Colonic mucosa (tissue), 4 donors: ENCODE results near the gene ACOX1. TPM values are rescaled to one million over a fixed set of nuclear protein-coding genes. Genes with fewer than 3 reads are reported as not detected.

Source experiments
- DNase-seq: peaks from one replicate; pipeline ENCODE4 v3.0.0-alpha.2; 2020
- H3K27ac ChIP-seq: fragments of 200-600 bp; one replicate; pipeline ENCODE4 v1.8.0; 2021
- H3K27me3 ChIP-seq: fragments of 200-600 bp; one replicate; pipeline ENCODE4 v1.8.0; 2021
- H3K36me3 ChIP-seq: fragments of 200-600 bp; one replicate; pipeline ENCODE4 v1.8.0; 2021
- H3K4me1 ChIP-seq: fragments of 200-600 bp; one replicate; pipeline ENCODE4 v1.8.0; 2021; ENCODE audit warnings: mild to moderate bottlenecking
- H3K4me3 ChIP-seq: fragments of 200-600 bp; one replicate; pipeline ENCODE4 v1.8.0; 2021
- H3K9ac ChIP-seq, 2 donors: one replicate each; pipeline ENCODE4 v1.7.0; 2013; ENCODE audit warnings: control low read depth in 2 of 2, low read depth in 2 of 2, low read length in 2 of 2
- H3K9me3 ChIP-seq: fragments of 200-600 bp; one replicate; pipeline ENCODE4 v1.8.0; 2021
- intact Hi-C: fragments of 100-400 bp; cut with DNase I; formaldehyde crosslinking; loops from one replicate; pipeline ENCODE4 v1.14.1; 2022
- total RNA-seq, 2 donors: library from RNA; stranded (reverse); fragmentation: NEBNext Ultra II Directional in 1 of 2; extraction: Animal tissue kit (Norgen Biotek cat#: 25700) in 1 of 2; gene quantifications; one replicate each; pipeline ENCODE4 v1.2.1, GENCODE V29; 2021
- TF ChIP-seq, protein P1 (sequence below): fragments of 200-600 bp; IDR thresholded peaks from one replicate; pipeline ENCODE4 v1.8.0; 2022; ENCODE audit warnings: antibody characterized with exemption, mild to moderate bottlenecking
- donor health status: healthy.
- donor health status: DM: no; HTN: no; CAD: no.
- donor health status: DM: no; HTN: no; CAD: no.

ACOX1 gene
- total RNA-seq, 2 donors from 2014 or later: 110 to 136 TPM

DNA sequence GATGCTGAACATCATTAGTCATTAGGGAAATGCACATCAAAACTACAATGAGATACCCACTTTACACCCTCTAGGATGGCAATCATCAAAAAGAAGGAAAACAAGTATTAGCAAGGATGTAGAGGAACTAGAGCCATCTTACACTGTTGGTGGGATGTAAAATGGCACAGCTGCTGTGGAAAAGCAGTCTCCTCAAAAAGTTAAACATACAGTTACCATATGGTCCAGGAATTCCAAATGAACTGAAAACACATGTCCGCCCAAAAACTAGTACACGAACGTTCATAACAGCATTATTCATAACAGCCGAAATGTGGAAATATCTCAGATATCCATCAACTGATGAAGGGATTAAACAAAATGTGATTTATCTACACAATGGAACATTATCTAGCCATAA lies 45.2 kb downstream of the ACOX1 start:
- Histone ChIP-seq H3K9me3 (no peaks in the 10 kb centered on the region), H3K9ac (no peak overlapping the region), H3K27me3 (no peaks in the 10 kb centered on the region), H3K4me3 (no peak overlapping the region), H3K27ac (no peak overlapping the region), H3K36me3 (no peaks in the 10 kb centered on the region), H3K4me1 (no peaks in the 10 kb centered on the region)
- DNase-seq: no peak
- TF ChIP-seq, protein P1, sequence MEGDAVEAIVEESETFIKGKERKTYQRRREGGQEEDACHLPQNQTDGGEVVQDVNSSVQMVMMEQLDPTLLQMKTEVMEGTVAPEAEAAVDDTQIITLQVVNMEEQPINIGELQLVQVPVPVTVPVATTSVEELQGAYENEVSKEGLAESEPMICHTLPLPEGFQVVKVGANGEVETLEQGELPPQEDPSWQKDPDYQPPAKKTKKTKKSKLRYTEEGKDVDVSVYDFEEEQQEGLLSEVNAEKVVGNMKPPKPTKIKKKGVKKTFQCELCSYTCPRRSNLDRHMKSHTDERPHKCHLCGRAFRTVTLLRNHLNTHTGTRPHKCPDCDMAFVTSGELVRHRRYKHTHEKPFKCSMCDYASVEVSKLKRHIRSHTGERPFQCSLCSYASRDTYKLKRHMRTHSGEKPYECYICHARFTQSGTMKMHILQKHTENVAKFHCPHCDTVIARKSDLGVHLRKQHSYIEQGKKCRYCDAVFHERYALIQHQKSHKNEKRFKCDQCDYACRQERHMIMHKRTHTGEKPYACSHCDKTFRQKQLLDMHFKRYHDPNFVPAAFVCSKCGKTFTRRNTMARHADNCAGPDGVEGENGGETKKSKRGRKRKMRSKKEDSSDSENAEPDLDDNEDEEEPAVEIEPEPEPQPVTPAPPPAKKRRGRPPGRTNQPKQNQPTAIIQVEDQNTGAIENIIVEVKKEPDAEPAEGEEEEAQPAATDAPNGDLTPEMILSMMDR: no peak
- intact Hi-C loops: no loop called here

DNA sequence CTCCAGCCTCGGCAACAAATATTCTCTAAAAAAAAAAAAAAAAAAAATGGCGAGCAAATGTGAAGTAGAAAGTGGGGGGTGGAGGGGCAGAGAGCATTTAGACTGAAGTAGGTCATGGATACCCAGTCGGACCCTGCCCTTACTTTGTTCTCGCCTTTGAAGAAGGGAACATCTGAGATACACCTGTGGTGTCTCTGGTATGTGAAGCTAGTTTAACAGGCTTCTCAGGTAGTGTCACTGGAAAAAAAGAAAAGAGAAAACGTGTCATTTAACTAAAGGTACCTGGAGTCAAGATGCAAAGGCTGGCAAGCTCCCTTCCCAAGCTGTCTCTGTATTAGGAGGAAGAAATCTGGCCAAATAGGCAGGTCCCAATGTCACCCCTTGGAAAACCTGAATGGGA lies 46.1 kb downstream of the ACOX1 start:
- TF ChIP-seq, protein P1: no peak
- H3K36me3 ChIP-seq: no peaks in the 10 kb centered on the region
- H3K9ac ChIP-seq: no peak overlapping the region
- no peaks in the 10 kb centered on the region for H3K9me3 ChIP-seq
- DNase-seq: no peak
- intact Hi-C loops: no loop called here
- no peaks in the 10 kb centered on the region for H3K4me1 ChIP-seq
- H3K27ac ChIP-seq: no peak overlapping the region
- H3K4me3 ChIP-seq: no peak overlapping the region
- H3K27me3 ChIP-seq: no peaks in the 10 kb centered on the region

DNA sequence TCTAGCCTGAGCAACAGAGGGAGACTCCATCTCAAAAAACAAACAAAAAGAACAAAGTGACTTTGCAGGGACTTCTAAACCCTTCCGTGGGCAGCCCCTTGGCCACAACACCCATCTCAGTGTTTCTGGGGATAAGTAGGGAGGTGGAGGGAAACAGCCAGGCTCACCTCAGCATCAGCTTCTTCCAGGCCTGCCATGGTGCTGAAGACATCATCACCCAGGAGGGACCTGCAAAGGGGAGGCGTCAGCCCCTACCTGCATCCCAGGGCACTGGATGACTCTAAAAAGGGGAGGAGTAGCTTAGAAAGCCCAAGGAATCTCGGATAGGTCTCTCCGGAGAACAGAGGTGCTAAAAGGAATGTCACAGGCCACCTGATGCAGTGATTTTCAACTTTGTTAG lies 47.9 kb downstream of the ACOX1 start:
- no peak overlapping the region for H3K27ac ChIP-seq
- DNase-seq: no peak
- no peak overlapping the region for H3K9ac ChIP-seq
- TF ChIP-seq, protein P1: no peak
- H3K9me3 ChIP-seq: no peaks in the 10 kb centered on the region
- intact Hi-C loops: no loop called here
- H3K27me3 ChIP-seq: no peaks in the 10 kb centered on the region
- H3K4me3 ChIP-seq: no peak overlapping the region
- no peaks in the 10 kb centered on the region for H3K36me3 ChIP-seq
- H3K4me1 ChIP-seq: no peaks in the 10 kb centered on the region

DNA sequence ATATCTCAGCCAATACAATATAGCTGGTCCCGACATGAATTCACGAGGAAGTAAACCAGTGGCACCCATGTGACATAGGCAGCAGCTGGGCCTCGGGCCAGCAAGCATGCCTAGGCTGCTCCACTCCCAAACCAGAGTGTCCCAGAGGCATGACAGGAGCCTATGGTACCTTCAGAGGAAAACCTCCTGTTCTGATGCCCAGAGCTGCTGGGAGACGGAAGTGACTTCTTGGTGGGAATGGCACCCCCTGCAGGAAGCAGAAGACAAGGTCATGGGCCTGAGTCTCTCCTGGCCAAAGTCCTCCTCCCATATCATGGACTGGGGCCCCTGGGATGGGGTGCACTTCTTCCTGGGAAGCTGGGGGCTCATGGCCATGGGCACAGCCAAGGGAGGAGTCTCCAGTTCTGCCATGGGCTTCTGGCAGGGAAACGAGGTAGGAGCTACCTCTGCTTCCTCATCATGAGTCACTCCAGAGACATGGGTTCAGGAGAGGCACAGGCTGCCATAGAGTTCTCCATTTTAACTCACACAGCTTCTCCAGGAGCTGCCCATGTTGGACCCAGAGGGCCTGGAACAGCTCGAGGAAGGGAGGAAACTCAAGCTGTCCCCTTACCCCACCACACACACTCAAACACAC lies 51.6 kb downstream of the ACOX1 start:
- intact Hi-C loops: no loop called here
- no peaks in the 10 kb centered on the region for H3K9me3 ChIP-seq
- no peaks in the 10 kb centered on the region for H3K36me3 ChIP-seq
- TF ChIP-seq, protein P1: peak; percentile 26
- H3K27ac ChIP-seq: no peak overlapping the region
- H3K27me3 ChIP-seq: no peaks in the 10 kb centered on the region
- no peak overlapping the region for H3K4me3 ChIP-seq
- H3K9ac ChIP-seq: no peak overlapping the region
- peak; percentile 38 for DNase-seq
- no peaks in the 10 kb centered on the region for H3K4me1 ChIP-seq

DNA sequence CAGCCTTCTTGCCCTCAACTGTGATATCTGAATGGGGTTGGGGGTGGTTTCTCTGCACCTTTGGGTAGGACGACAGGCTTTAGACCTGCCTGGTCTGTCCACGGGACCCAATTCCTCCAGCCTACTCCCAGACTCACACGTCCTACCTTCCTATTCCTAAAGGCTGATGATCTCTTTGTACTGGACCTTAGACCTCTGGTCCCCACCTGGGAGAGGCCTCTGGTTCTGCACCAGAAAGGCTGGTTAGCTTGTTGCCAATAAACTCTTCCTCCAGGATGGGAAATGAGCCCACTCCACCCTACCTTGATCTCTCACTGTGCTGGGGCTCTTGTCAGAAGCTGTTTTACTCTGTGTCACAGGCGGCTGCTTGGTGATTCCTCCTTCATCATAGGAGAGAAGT lies 52.5 kb downstream of the ACOX1 start:
- TF ChIP-seq, protein P1: no peak
- H3K9me3 ChIP-seq: no peaks in the 10 kb centered on the region
- H3K4me3 ChIP-seq: no peak overlapping the region
- H3K27me3 ChIP-seq: no peaks in the 10 kb centered on the region
- H3K9ac ChIP-seq: no peak overlapping the region
- H3K27ac ChIP-seq: no peak overlapping the region
- intact Hi-C loops: no loop called here
- no peaks in the 10 kb centered on the region for H3K36me3 ChIP-seq
- no peak for DNase-seq
- no peaks in the 10 kb centered on the region for H3K4me1 ChIP-seq
